Measurements from ENCODE around the gene CERKL.

CERKL gene

DNA sequence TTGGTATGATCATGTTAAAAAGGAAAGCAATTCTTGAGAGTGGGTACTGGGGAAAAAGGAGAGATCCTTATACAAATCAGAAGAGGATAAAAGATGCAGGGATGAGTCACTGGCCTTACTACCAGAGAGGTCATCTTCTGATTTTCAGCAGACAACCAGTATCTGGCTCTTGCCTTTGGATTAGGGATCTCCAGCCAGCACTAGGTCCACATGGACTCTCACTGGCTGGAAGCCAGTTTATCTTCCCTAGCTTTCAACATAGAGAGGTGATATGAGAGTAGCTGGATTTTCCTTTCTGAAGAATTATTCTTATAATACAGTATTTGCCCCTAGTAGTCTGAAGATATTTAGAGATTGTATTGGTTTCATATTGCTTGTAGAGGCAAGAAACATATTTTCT lies 30.2 kb downstream of the CERKL start:
- DNase-seq (ENCODE audit: low read depth), result no peak

- DNase-seq (ENCODE audit: low read depth), result no peak
These were observed 33.7 kb downstream of the CERKL start for GRCh38 chr2:181623159-181623558.

GRCh38 chr2:181621779-181622490 lies 35.0 kb downstream of the CERKL start:
- DNase-seq (ENCODE audit: low read depth), result no peak

DNA sequence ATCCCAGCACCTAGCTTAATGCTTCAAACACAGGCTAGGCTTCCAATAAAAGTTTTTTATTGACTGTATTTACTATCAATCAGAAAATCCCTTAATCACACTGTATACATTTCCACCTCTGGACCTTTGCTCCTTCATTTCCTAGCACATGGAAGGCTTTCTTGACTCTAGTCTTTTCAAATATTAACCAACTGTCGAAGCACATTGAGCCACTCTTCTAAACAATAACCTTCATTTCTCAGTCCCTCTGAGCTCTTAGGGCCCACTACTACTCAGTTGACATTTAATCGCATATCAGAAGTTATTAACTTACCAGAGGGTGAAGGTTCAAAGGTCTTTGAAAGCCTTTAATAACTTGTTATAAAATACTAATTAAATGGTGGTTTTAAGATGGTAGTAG lies 37.4 kb downstream of the CERKL start:
- no peak for DNase-seq (ENCODE audit: low read depth)

DNA sequence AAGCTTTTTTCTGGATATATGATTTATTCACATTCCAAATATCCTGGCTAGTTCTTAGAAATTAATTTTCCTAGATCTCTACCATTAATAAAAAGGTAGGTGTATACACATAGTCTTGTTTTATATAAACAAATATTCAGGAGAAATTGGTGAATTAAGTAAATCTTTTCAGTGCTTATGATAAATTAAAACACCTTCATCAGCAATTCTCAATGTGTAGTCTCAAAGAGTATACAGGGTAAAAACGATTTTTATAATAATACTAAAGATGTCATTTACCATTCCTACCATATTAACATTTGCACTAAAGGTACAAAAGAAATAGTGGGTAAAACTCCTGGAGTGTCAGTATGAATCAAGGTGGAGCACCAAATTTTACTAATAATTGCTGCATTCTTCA lies 40.2 kb downstream of the CERKL start:
- DNase-seq (ENCODE audit: low read depth), result no peak

GRCh38 chr2:181614874-181615638 lies 41.8 kb downstream of the CERKL start:
- no peak for DNase-seq (ENCODE audit: low read depth)

GRCh38 chr2:181613241-181613640 lies 43.7 kb downstream of the CERKL start:
- no peak for DNase-seq (ENCODE audit: low read depth)

GRCh38 chr2:181607629-181608590 lies 49.0 kb downstream of the CERKL start:
- no peak for DNase-seq (ENCODE audit: low read depth)

DNA sequence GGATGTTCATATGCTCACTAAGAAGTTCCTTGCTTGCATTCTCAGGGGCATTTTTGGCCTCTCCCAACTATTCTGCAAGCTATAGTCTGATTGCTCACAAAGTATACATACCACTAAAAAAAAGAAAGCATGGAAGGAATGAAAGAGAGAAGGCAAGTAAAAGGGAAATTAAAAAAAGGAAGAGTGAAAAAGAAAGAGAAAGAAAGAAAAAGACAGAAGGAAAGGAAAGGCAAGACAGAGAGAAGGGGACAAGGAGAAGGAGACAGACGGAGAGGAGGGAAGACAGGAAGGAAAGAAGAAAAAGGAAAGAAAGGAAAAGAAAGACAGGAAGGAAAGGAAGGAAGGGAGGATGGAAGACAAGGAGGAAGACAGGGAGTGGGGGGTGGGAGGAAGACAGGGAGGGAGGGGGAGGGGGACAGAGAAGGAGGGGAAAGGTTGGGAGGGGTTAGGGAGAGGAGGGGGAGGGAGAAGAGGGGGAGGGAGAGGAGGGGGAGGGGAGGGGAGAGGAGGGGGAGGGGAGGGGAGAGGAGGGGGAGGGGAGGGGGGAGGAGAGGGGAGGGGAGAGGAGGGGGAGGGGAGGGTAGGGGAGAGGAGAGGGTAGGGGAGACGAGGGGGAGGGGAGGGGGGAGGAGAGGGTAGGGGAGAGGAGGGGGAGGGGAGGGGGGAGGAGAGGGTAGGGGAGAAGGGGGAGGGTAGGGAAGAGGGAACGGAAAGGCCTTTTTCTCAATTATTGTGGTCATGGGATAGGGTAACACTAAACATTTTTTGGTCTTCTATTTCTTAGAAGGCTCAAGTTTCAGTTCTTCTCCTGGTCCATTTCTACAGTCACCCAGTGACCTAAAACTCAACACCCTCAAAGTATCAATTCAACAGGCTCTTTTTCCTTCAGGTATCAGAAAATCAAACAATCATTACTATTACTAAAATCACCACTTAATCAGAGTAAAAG lies 50.7 kb downstream of the CERKL start:
- no peak for DNase-seq (ENCODE audit: low read depth)

DNA sequence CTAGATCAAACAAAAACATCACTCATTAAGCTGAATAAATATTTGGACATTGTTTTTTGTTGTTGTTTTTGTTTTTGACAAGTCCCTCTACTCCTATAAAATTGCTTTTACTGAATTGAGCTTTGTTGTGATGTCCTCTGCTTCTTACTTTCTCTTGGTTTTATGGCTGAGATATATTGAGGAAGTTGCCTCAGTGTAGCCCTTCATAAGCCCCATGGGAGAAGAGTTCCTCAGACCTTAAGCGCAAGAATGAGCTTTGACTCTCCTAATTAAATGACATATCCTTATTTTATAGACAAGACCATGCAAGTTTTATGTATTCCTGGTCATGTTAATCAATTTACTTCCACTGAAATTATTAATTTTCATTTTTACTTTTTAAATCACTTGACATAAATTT lies 54.9 kb downstream of the CERKL start:
- DNase-seq (ENCODE audit: low read depth), result no peak

DNA sequence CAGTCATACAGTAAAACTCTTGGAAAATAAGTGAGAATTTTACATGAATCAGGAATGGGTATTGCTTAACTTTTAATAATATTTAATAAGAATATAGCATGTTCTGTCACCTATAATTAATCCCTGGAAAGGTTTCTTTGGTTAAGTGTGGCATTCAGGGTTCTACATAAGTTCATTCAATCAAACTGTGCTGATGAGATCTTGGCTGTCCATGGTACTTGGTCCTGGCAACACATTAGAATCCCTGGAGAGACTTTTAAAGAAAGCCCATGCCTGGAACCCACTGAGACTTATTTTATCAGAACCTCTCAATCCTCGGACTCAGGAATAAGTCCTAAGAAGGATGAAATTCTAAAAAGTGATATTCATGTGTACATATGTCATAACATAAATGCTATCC lies 60.3 kb downstream of the CERKL start:
- DNase-seq (ENCODE audit: low read depth), result no peak

DNA sequence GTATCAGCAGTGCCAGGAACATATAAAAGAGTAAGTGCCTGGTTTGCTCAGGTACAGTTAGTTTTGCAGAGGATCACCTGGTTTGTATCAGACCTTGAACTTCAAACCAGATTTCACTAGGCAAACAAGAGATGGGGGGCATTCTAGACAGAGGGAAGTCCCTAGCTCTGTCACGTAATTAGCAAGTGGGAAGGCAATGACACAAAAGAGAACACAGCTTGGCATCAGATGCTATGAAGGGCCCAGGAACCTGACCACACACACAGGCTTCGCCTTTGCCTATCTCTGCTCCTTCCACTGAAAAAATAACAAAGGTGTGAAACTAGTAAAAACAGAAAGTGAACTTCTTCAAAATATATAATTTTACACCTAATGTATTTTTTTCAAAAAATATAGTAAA lies 62.6 kb downstream of the CERKL start:
- DNase-seq (ENCODE audit: low read depth), result no peak

GRCh38 chr2:181589779-181590178 lies 67.1 kb downstream of the CERKL start:
- DNase-seq (ENCODE audit: low read depth), result no peak

DNA sequence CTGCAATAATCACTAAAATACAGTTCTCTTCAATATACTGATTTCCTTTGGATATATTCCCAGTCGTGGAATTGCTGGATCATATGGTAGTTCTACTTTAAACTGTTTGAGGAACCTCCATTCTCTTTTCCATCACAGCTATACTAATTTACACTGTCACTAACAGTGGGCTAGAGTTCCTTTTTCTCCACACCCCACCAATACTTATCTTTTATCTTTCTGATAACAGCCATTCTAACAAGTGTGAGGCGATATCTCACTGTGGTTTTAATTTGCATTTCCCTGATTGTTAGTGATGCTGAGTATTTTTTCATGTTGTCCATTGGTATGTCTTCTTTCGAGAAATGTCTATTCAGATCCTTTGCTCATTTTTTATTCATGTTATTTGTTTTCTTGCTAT lies 68.4 kb downstream of the CERKL start:
- no peak for DNase-seq (ENCODE audit: low read depth)

DNA sequence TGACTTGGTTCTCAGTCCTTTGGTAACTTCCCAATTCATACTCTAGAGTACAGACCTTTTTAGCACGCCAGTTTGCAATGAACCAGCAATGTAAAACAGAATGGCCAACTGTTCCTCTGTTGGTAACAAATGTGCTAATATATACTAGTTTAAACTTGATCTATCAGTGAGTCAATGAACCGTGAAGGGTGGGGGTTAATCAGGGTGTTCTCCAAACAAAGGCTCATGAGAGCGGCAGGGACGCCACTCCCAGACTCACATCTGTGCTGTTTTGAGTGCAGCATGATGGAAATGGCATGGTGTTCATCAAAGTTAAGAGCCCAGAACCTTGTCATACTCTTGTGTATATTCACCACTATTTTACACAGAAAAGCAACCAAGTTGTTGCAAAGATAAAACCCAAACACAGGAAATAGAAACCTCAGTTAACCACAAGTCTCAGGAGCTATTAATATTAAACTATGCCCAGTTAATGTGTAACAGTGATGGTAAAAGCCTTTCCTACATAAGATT lies 70.3 kb downstream of the CERKL start:
- no peak for DNase-seq (ENCODE audit: low read depth)

GRCh38 chr2:181585732-181586131 lies 71.2 kb downstream of the CERKL start:
- DNase-seq (ENCODE audit: low read depth), result no peak

GRCh38 chr2:181581534-181581933 lies 75.4 kb downstream of the CERKL start:
- DNase-seq (ENCODE audit: low read depth), result no peak

DNA sequence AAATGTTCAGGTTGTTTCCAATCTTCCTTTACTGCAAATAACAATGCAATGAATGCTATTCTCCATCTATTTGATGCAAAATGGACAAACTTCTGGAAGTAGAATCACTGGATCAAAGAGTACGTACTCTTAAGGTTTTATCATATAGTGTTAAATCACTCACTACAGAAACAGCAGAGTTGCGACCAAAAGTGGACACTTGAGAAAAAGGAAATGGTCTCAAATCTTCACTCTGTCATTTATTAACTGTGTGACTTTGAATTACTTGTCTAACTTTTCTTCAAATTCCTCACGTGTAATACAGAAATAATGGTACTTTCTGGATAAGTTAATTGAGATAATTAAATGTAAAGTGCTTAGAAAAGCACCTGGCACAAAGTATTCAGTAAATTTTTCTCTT lies 78.1 kb downstream of the CERKL start:
- no peak for DNase-seq (ENCODE audit: low read depth)

- DNase-seq (ENCODE audit: low read depth), result no peak
These were observed 80.5 kb downstream of the CERKL start for GRCh38 chr2:181576431-181576830.

DNA sequence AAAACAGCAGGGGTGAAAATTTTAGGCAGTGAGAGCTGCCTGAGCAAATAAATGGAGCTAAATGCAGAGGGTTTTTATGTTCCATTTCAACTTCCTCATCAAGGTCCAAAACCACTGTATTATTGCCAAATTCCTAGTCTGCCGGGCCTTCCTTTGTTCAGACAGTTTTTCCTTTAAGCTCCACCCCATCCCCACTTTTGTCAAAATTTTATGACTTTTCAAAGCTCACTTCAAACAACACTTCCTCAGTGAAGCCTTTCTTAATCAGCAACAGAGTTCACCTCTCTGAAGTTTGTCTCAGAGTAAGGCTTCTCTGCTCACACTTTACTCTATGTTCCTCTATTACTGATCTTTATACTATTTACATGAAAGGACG lies 81.3 kb downstream of the CERKL start:
- DNase-seq (ENCODE audit: low read depth), result no peak

DNA sequence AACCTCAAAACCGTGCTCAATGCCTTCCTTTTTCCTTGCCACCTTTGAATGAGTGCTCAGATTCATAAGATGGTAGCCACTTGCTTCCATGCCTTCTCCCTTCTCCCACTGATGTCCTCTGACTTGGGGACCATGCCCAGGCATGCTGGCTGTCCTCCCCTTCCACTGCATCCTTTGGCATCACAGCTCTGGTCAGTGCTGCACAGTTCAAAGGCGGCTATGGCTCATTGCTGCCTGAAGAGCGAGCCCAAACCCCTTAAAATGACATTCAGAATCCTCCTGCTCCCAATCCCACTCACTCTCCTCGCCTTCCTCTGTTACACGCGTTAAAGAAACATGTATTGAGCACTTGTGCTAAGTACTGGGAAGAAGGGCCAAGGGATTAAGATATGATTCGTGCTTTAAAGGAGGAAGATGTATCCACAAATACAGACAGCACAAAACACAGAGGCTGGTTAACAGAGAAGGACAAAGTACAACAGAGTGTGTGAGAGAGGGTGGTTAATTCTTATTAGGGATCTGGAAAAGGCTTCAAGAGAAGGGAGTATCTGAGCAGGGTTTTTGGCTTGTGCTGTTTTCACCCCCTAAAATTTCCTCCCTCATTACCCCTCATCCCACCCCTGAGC lies 81.8 kb downstream of the CERKL start:
- DNase-seq (ENCODE audit: low read depth), result no peak
